ENCODE data around the gene ZNF428. TPM values are rescaled to one million over a fixed set of nuclear protein-coding genes. Genes with fewer than 3 reads are reported as not detected.
A peak's percentile ranks its signal among the peaks of the same experiment; 100 is the strongest.

ZNF428 gene
- 10 to 100 TPM; 24.4 to 31.6 TPM for total RNA-seq

GRCh38 chr19:43619262-43620060 is at the start of gene ZNF428:
Gene ZNF428, minus strand, starts transcription at chr19:43619629. Its CDS starts 5,325 bp downstream, at chr19:43614304.
- intact Hi-C loops (cut with DNase I) = no loop called here
- no peaks in the 10 kb centered on the region for H3K36me3 ChIP-seq (replicated peaks in 1 of 2; ENCODE audit: insufficient read depth in 1 of 2, low read depth in 2 of 2)
- TF ChIP-seq POLR2A (IDR thresholded peaks at IDR 0.05) (peak; percentile 73 to 79 (median 78)), CTCF (IDR thresholded peaks at IDR 0.05) (peak in 1 of 7 experiments; percentile 4)
- ATAC-seq = peak; percentile 86
- no peaks in the 10 kb centered on the region for H3K27me3 ChIP-seq
- H3K27ac ChIP-seq = peak within 1 kb of the TSS; percentile 89 to 97 (median 92)
- peak within 1 kb of the TSS; percentile 48 to 74 for H3K4me3 ChIP-seq
- WGBS, 2 donors = 0 to 1% methylated on average over 14 to 80 of the region's 81 CpGs
- H3K4me1 ChIP-seq = peaks cover 28% of the 10 kb centered on the region
- H3K9me3 ChIP-seq = no peaks in the 10 kb centered on the region
- DNase-seq = peak; percentile 80 to 89 (median 88)

GRCh38 chr19:43668406-43669109 is 49.1 kb upstream of the ZNF428 start:
- Histone ChIP-seq H3K27me3 (no peaks in the 10 kb centered on the region), H3K4me1 (peaks cover 23% of the 10 kb centered on the region), H3K36me3 (replicated peaks in 1 of 2; ENCODE audit: insufficient read depth in 1 of 2, low read depth in 2 of 2) (no peaks in the 10 kb centered on the region), H3K4me3 (peak overlapping the region in 1 of 2 donors; percentile 18), H3K9me3 (no peaks in the 10 kb centered on the region), H3K27ac (peak overlapping the region; percentile 18 to 89 (median 79))
- DNase-seq (peak; percentile 99 to 100 (median 100)), ATAC-seq (peak; percentile 90)
- TF ChIP-seq CTCF (IDR thresholded peaks at IDR 0.05) = no peak
- TF ChIP-seq POLR2A (IDR thresholded peaks at IDR 0.05) = peak; percentile 73 to 97 (median 94)
- intact Hi-C loops (cut with DNase I) = no loop called here
- WGBS, 2 donors = 0 to 1% methylated on average over 44 of the region's 44 CpGs

GRCh38 chr19:43667876-43668405 is 48.5 kb upstream of the ZNF428 start:
- Histone ChIP-seq H3K27me3 (no peaks in the 10 kb centered on the region), H3K9me3 (no peaks in the 10 kb centered on the region), H3K4me1 (peaks cover 23% of the 10 kb centered on the region), H3K36me3 (replicated peaks in 1 of 2; ENCODE audit: insufficient read depth in 1 of 2, low read depth in 2 of 2) (no peaks in the 10 kb centered on the region), H3K27ac (peak overlapping the region in 3 of 4 donors; percentile 76 to 89 (median 82)), H3K4me3 (no peak overlapping the region)
- DNase-seq = no peak
- no peak for ATAC-seq
- intact Hi-C loops (cut with DNase I) = no loop called here
- 11% methylated on average over 29 of the region's 29 CpGs for WGBS, 2 donors
- TF ChIP-seq POLR2A (IDR thresholded peaks at IDR 0.05) (no peak), CTCF (IDR thresholded peaks at IDR 0.05) (no peak)

GRCh38 chr19:43667126-43667875 is 47.9 kb upstream of the ZNF428 start:
- H3K4me3 ChIP-seq = no peak overlapping the region
- H3K9me3 ChIP-seq = no peaks in the 10 kb centered on the region
- TF ChIP-seq POLR2A (IDR thresholded peaks at IDR 0.05) (no peak), CTCF (IDR thresholded peaks at IDR 0.05) (no peak)
- WGBS, 2 donors = 60 to 63% methylated on average over 25 to 26 of the region's 26 CpGs
- peaks cover 23% of the 10 kb centered on the region for H3K4me1 ChIP-seq
- DNase-seq = peak in 1 of 4 donors; percentile 17
- peak overlapping the region in 2 of 4 donors; percentile 82 to 89 for H3K27ac ChIP-seq
- ATAC-seq = no peak
- no peaks in the 10 kb centered on the region for H3K36me3 ChIP-seq (replicated peaks in 1 of 2; ENCODE audit: insufficient read depth in 1 of 2, low read depth in 2 of 2)
- H3K27me3 ChIP-seq = no peaks in the 10 kb centered on the region
- intact Hi-C loops (cut with DNase I) = no loop called here
